Transverse colon (tissue), 4 donors: ENCODE measurements around the gene CACNA1A.

ENCODE experiments used
- EP300 ChIP-seq: sonication (generic); formaldehyde crosslinking; IDR thresholded peaks from one replicate; pipeline ENCODE4 v1.6.1; 2017; ENCODE audit warnings: antibody characterized with exemption, low read depth
- POLR2A ChIP-seq: fragments of 450-650 bp; IDR thresholded peaks from one replicate; pipeline ENCODE4 v1.6.1; 2016; ENCODE audit warnings: antibody characterized with exemption, mild to moderate bottlenecking, moderate library complexity
- POLR2AphosphoS5 ChIP-seq, 3 donors: sonication (generic); formaldehyde crosslinking; IDR thresholded peaks; one replicate each; pipeline ENCODE4 v1.6.1; 2016; ENCODE audit warnings: antibody characterized with exemption in 3 of 3
- TF ChIP-seq, protein P1 (sequence below), 5 experiments: fragments of 200-600 bp in 3 of 5; fragments of 450-650 bp in 2 of 5; sonication (generic) in 3 of 5; IDR thresholded peaks; 1 replicate in 2 of 5; 2 replicates in 3 of 5; pipeline ENCODE4 v1.5.1; 2016 to 2017; ENCODE audit warnings: antibody characterized with exemption in 5 of 5, inconsistent platforms in 3 of 5, mild to moderate bottlenecking in 2 of 5, moderate library complexity in 1 of 5

GRCh38 chr19:13220847-13221246, 285.4 kb downstream of the CACNA1A start:
- TF ChIP-seq EP300 (no peak), POLR2A (no peak), POLR2AphosphoS5 (IDR thresholded peaks at IDR 0.05) (no peak)
- TF ChIP-seq, protein P1, sequence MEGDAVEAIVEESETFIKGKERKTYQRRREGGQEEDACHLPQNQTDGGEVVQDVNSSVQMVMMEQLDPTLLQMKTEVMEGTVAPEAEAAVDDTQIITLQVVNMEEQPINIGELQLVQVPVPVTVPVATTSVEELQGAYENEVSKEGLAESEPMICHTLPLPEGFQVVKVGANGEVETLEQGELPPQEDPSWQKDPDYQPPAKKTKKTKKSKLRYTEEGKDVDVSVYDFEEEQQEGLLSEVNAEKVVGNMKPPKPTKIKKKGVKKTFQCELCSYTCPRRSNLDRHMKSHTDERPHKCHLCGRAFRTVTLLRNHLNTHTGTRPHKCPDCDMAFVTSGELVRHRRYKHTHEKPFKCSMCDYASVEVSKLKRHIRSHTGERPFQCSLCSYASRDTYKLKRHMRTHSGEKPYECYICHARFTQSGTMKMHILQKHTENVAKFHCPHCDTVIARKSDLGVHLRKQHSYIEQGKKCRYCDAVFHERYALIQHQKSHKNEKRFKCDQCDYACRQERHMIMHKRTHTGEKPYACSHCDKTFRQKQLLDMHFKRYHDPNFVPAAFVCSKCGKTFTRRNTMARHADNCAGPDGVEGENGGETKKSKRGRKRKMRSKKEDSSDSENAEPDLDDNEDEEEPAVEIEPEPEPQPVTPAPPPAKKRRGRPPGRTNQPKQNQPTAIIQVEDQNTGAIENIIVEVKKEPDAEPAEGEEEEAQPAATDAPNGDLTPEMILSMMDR (IDR thresholded peaks at IDR 0.05), result no peak
